HFF-Myc (cell line): ENCODE measurements around the gene ANKRD34B.

Experiments used
- DNase-seq: peaks from one replicate; pipeline ENCODE4 v3.0.0-alpha.2; 2011; ENCODE audit warnings: low read depth; ENCODE audit errors: extremely low read depth
- H3K4me3 ChIP-seq: replicated peaks from 2 replicates; pipeline ENCODE4 v1.5.1; 2011; ENCODE audit warnings: low read depth, mild to moderate bottlenecking, control low read depth, low read length
- CTCF ChIP-seq: IDR thresholded peaks from 2 replicates; pipeline ENCODE4 v1.5.1; 2012; ENCODE audit warnings: mild to moderate bottlenecking, low read depth, low read length, control low read depth; ENCODE audit errors: missing control alignments

The ANKRD34B gene

GRCh38 chr5:80555099-80555498, 15.0 kb downstream of the ANKRD34B start:
- DNase-seq, result no peak
- TF ChIP-seq CTCF, result no peak
- no peak overlapping the region for H3K4me3 ChIP-seq

GRCh38 chr5:80554646-80555045, 15.4 kb downstream of the ANKRD34B start:
- DNase-seq, result no peak
- no peak for TF ChIP-seq CTCF

GRCh38 chr5:80541392-80541791, 28.7 kb downstream of the ANKRD34B start:
- TF ChIP-seq CTCF, result no peak
- no peak for DNase-seq
- H3K4me3 ChIP-seq, result no peak overlapping the region

More at GRCh38 chr5:80554646-80555045, 15.4 kb downstream of the ANKRD34B start:
- H3K4me3 ChIP-seq, result no peak overlapping the region

DNA sequence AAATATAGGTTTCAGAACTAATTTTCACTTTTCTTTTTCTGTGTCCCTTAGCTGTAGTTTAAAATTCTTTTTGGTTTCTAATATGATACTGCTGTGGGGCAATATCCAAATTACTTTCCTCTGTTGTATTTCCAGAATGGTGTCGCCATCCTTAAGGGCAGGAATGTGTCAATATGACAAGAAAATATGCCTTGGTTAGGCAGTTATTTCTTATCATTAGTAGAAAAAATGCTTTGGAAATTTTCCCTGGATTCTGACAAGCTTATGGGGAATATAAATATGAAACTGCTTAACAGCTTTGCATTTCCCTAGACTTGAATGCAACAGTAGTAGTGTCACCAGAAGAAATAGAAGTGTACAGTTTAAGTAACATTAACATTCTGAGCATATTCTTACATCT, 29.4 kb downstream of the ANKRD34B start:
- no peak for DNase-seq
- H3K4me3 ChIP-seq, result no peak overlapping the region
- no peak for TF ChIP-seq CTCF

GRCh38 chr5:80516826-80517225, 53.3 kb downstream of the ANKRD34B start:
- peak; percentile 70 for DNase-seq
- H3K4me3 ChIP-seq, result no peak overlapping the region
- no peak for TF ChIP-seq CTCF

- TF ChIP-seq CTCF, result no peak
- DNase-seq, result no peak
- no peak overlapping the region for H3K4me3 ChIP-seq
Measured at GRCh38 chr5:80509362-80509761, 60.7 kb downstream of the ANKRD34B start.

DNA sequence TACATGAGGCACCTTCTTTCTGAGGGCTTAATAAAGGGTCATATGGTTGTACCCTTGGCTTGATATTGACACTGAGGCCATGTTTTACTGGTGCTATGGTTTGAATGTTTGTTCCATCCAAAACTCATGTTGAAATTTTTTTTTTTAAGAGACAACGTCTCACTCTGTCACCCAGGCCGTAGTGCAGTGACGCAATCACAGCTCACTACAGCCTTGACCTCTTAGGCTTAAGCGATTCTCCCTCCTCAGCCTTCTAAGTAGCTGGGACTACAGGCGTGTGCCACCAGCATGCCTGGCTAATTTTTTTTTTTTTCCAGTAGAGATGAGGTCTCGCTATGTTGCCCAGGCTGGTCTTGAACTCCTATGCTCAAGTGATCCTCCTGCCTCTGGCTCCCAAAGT, 61.2 kb downstream of the ANKRD34B start:
- no peak overlapping the region for H3K4me3 ChIP-seq
- TF ChIP-seq CTCF, result no peak
- no peak for DNase-seq
